Measurements from ENCODE around the gene PLA2G4E.

Gene PLA2G4E

DNA sequence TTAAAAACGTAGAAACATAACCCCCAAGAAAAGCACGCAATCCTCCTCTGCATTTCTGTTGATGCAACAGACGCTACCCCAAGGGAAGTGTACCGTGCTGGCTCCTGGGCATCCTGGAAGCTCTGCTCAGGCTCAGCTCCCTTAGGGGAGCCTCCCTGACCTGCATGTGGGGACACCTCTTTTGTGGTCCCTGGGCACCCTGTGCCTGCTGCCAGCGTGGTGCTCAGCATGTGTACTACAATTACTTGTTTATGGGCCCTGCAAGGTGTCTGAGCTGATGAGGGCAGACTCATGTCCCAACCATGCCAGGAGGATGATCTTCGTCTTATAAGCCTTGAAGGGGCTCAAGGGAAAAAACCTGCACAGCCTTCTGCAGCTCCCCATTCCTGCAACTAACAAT lies 66.8 kb downstream of the PLA2G4E start:
- no peak for DNase-seq (ENCODE audit: low read depth)

DNA sequence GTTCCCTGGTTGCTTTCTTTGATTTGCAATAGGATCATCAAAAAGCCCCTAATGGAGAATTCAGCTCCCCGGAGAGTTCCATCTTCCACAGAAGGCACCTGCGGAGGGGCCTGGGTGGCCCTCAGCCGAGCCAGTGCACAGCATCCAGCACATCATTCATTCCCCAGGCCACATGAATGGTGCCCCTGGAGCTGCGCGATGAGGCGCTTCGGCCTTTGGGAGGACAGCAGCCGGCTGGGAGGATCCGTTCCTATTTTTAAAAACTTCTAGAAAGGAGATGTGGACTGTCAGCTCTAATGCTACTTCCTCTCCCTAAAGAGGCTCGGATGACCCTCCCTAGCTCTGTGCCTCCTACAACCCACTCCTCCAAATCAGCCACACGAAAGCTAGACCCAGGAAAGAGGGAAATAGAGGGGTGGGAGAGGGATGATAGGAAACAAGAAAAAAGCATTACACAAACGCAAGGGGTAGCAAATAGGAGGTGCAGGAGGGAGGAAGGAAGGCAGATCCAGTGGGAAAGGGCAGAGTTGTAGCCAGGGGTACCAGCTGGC lies 68.8 kb downstream of the PLA2G4E start:
- DNase-seq (ENCODE audit: low read depth): no peak

- DNase-seq (ENCODE audit: low read depth): no peak
Observed at GRCh38 chr15:41951571-41951970, 69.3 kb downstream of the PLA2G4E start.

DNA sequence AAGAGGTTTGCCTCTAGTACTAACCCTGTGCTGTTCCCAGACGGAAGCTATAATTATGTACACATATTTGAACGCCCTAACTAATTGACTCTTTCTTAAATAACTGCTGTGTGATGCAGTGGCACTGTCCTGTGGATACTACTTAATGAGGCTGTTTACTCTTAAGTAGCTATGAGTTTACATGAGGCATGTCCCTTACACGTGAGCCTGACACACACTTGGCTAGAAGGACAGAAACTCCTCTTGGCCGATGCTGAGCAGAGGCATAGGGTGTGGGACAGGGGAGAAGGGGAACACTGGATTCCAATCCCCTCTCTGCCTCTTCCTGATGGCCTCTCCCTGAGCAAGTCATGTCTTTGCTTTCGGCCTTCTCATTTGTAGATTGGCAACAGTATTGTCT lies 70.4 kb downstream of the PLA2G4E start:
- DNase-seq (ENCODE audit: low read depth): no peak

GRCh38 chr15:41950127-41950483 lies 70.7 kb downstream of the PLA2G4E start:
- DNase-seq (ENCODE audit: low read depth): no peak

DNA sequence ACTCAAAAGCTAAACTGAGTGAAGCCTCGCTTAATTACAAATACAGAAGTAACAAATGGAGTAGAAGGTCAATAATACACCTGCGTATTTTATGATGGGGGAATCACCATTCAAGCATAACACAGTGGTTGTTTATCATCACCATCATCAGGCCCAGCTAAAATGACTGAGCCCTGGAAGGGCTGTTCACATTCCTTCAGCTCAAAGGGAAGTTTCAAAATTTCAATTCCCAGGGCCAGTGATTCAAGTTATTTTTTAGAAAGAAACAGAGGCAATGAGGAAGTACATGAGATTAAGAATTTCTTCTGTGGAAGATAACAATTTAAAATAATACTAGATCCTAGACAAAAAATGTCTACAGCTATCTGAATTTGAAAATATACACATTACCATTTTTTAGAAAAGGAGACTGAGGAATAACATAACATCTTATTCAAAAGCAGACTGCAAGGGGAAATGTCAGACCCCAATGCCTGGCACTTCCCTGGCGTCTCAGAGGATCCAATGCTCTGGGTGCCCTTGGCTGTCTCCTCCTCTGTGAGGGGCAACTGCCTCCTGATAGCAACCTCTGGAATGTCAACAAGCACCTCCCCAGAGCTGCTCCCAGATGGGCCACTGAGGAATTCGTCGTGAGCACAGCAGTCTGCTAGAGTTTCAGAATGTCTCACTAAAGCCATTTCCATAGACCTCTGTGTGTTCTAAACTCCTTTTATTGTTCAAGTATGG lies 71.3 kb downstream of the PLA2G4E start:
- DNase-seq (ENCODE audit: low read depth): no peak

DNA sequence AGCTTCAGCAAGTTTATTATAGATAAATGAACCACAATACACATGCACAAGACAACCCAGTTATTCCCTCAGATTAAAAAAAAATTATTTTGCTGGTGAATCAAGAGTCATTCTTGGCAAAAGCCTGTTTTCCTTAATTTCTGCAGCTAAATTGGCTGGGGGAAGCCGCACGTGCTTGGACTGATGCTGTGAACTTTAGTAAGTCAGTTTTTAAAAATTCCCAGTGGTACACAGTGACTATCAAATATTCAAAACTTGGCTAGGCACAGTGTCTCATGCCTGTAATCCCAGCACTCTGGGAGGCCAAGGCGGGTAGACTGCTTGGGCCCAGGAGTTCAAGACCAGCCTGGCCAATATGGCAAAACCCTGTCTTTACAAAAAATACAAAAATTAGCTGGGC lies 72.4 kb downstream of the PLA2G4E start:
- no peak for DNase-seq (ENCODE audit: low read depth)

GRCh38 chr15:41946970-41947369 lies 73.9 kb downstream of the PLA2G4E start:
- no peak for DNase-seq (ENCODE audit: low read depth)

- no peak for DNase-seq (ENCODE audit: low read depth)
Observed at GRCh38 chr15:41945731-41946130, 75.1 kb downstream of the PLA2G4E start.

DNA sequence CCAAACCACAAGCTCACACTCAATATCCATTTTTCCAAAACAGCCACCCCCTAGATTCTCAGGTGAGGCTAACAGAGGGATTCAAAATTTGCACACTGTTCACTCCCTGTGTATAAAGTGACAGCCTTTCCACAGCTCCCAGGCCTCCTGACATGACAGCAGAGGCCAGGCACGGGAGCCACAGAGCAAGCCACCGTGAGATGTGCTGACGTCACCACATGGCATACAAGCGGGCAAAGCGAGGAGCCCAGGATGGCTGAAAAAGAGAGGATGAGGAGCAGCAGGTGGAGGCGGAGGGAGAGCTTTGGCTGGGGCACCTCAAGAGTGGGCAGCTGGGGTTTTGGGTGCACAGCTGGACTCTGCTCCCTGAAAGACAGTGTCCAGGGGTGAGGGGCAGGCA lies 75.6 kb downstream of the PLA2G4E start:
- no peak for DNase-seq (ENCODE audit: low read depth)

DNA sequence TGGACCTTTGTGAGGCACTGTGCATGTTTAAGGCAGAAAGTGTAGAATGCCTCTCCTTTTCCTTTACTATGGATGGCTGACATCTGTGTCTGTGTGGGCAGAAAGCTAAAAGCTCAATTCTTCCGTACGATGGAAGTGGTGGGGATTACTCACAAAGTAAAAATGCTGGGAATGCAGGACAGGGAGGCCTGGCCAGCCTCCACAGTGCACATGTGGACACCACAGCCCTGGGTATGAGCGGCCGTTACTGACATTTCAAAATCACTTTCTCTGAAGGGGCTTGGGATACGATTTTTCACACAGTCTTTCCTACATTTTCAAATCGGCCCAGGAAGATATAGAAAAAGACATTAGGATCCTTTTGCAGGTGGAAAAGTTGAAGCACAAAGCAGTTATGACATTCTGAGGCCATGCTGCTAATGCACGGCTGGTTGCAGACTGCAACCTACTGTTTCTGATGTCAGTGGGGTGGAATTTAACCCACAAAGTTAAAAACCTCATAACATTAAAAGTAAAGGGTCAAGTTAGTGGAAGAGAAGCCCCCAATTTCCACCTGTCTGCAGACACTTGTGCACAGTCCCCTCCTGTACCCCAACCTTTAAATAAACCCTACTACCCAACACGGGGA lies 76.4 kb downstream of the PLA2G4E start:
- DNase-seq (ENCODE audit: low read depth): peak; percentile 96

DNA sequence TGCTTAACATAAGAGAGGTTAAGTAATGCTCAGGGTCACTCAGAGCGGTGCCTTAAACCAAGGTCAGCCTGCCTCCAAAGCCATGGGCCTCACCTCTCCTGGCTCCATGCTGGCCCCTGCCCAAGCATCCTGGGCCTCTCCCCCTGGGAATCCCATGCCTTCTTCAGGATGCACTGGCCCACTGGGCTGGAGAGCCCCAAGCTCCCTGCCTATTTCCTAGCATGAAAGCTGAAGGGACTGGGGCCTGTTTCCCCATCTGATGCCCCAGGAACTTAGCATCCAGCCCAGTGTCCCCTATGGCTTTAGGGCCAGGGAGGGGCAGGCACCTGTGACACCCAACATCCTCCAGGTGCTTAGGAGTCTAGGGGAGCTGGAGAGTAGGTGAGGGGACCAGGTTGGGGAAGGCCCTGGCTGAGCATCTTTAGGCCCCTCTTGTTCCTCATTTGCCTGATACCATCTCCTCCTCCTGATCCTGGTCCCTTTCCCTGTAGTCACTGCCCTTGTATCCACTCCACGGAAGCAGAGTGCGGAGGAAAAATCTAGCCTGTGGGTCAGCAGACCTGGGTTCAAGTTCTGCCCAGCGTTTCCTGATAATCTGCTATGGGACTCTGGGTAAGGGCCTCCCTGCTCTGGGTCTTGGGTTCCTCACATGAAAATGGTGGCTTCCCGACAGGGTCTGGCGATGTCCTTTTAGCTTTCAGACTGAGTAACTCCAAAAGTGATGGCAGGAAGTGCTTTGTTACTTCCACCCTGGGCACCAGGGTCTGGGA lies 77.1 kb downstream of the PLA2G4E start:
- no peak for DNase-seq (ENCODE audit: low read depth)

GRCh38 chr15:41942886-41943285 lies 78.0 kb downstream of the PLA2G4E start:
- no peak for DNase-seq (ENCODE audit: low read depth)

- DNase-seq (ENCODE audit: low read depth): peak; percentile 49
Observed at GRCh38 chr15:41941644-41942415, 79.0 kb downstream of the PLA2G4E start.

DNA sequence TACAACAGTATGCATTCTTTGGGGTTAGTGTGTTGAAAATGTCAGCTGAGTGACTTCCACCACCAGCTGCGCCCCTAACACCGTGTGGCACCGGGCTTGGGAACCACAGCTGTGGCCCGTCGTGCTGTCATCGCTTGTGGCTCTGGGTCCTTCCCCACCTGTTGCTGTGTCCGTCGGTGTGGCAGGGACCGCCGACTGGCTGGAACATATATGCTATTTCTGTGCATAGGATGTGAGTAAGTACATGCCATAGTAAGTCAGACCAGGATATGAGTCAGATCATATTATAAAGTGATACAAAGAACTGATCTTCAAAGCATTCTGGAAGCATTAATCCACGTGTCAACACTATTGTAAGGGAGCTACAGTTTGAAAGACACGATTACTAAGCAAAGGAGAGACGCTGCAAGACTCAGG lies 80.4 kb downstream of the PLA2G4E start:
- DNase-seq (ENCODE audit: low read depth): peak; percentile 83

DNA sequence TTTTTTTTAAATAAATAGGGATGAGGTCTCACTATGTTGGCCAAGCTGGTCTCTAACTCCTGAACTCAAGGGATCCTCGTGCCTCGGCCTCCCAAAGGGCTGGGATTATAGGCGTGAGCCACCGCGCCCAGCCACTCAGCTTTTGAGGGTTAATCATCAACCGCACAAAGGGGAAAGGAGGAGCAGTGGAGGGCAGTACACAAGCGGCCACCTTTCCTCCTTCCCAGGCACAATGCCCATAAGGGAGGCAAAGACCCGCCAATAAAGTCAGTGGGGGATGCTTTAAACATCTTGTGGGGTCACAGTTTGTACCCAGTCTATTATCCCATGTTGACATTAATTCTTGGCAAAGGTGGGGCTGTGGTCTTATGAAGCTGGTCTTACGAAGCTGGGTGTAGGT lies 80.9 kb downstream of the PLA2G4E start:
- no peak for DNase-seq (ENCODE audit: low read depth)

GRCh38 chr15:41937568-41937923 lies 83.3 kb downstream of the PLA2G4E start:
- no peak for DNase-seq (ENCODE audit: low read depth)

- no peak for DNase-seq (ENCODE audit: low read depth)
Observed at GRCh38 chr15:41936649-41937567, 83.9 kb downstream of the PLA2G4E start.

GRCh38 chr15:41936155-41936554 lies 84.7 kb downstream of the PLA2G4E start:
- DNase-seq (ENCODE audit: low read depth): no peak

DNA sequence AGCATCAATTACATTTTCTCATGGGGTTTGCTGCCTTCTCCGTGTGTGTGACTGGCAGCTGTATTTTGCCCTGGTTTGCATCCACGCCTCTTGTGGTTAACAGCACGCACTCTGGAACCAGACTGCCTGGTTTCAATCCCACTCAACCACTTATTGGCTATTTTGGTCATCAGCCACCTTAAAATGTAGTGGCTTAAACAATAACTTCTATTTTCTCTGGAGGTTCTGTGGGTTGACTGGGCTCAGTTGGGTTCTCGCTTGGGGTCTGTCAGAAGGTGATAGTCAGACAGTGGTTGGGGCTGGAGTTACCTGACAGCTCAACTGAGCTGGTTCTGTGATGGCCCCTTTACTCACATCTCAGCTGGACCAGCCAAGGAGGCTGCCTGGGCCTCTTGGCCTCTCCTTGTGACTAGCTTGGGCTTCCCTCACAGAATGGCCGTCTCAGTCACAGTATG lies 85.2 kb downstream of the PLA2G4E start:
- no peak for DNase-seq (ENCODE audit: low read depth)

DNA sequence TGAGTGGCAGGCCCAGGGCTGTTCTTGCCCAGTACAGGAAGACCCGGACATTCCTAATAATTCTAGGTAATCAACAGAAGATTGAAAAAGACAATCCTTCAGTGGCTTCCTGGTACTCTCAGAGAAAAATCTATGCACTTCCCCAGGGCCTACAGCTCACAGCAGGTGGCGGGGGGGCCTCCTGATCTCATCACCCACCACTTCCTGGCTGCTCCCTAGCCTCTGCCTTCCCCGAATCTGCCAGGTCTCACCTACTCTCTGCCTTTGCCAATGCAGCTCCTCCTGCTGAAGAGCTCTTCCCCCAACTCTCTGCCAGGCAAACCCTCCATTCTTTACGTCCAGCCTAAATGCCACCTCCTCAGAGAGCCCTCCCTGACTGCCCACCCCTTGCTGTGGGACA lies 86.0 kb downstream of the PLA2G4E start:
- DNase-seq (ENCODE audit: low read depth): peak; percentile 63
